Measurements from ENCODE around the gene AGAP4.
"Not testable (repeated sequence)": the region's sequence is repeated elsewhere in the genome, so short reads cannot be mapped to it uniquely, and the experiment has no call there.

DNA sequence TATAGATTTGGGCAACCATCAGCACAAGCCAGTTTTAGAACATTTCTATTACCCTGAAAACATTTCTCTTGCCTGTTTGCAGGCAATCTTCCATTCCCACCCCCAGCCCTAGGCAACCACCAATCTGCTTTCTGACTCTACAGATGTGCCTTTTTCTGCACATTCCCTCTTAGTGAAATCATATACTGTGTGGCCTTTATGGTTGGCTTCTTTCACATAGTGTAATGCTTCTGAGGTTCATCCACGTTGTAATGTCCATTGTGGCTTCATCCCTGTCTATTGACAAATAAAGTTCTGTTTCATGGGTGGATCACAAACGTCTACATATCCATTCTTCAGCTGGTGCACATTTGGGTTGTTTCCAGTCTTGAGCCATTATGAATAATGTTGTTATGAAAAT, 42.3 kb downstream of the AGAP4 start:
- TF ChIP-seq POLR2A, CTCF, EP300 (IDR thresholded peaks at IDR 0.05): not testable (repeated sequence)
